ENCODE data around the gene VPS35. TPM values are rescaled to one million over a fixed set of nuclear protein-coding genes. Genes with fewer than 3 reads are reported as not detected.

Gene VPS35
- total RNA-seq, 1 experiment from 2014 or later, result 70.4 TPM

- Histone ChIP-seq H3K27ac (ENCODE audit: insufficient read length, low read depth, low read length) (no peak overlapping the region), H3K4me1 (ENCODE audit: insufficient read depth, low read length) (no peaks in the 10 kb centered on the region), H4K20me1 (ENCODE audit: control insufficient read depth, insufficient read depth, insufficient read length) (no peaks in the 10 kb centered on the region), H3K56ac (ENCODE audit: insufficient read length, low read depth, low read length) (no peak overlapping the region), H3K23ac (ENCODE audit: insufficient read length, low read depth, low read length) (no peak overlapping the region), H3K79me1 (ENCODE audit: insufficient read depth, low read depth, low read length, poor library complexity, severe bottlenecking) (no peaks in the 10 kb centered on the region), H2AFZ (ENCODE audit: low read length) (no peak overlapping the region), H3T11ph (ENCODE audit: low read length) (no peak overlapping the region), H4K5ac (ENCODE audit: insufficient read length, low read depth, low read length) (no peak overlapping the region), H2BK12ac (ENCODE audit: insufficient read length, low read depth, low read length) (no peak overlapping the region), H3K23me2 (ENCODE audit: insufficient read length, low read depth, low read length, poor library complexity, severe bottlenecking) (no peaks in the 10 kb centered on the region), H4K91ac (ENCODE audit: insufficient read length, low read depth, low read length) (no peak overlapping the region), H2BK120ac (ENCODE audit: low read depth, low read length, poor library complexity, severe bottlenecking) (no peak overlapping the region), H3K4me2 (ENCODE audit: insufficient read depth, insufficient read length, low read length) (no peak overlapping the region), H3K14ac (ENCODE audit: insufficient read depth, low read length) (no peak overlapping the region), H2BK5ac (ENCODE audit: insufficient read length, low read length) (no peak overlapping the region), H3K9ac (ENCODE audit: extremely low read depth, insufficient read length, low read length) (no peak overlapping the region), H2AK5ac (ENCODE audit: insufficient read length, low read length) (no peak overlapping the region), H3K9me3 (ENCODE audit: control insufficient read depth, low read depth, low read length) (no peaks in the 10 kb centered on the region), H3K4ac (ENCODE audit: low read depth, low read length) (no peak overlapping the region), H3K79me2 (ENCODE audit: insufficient read depth, low read length) (no peaks in the 10 kb centered on the region), H2BK20ac (ENCODE audit: low read depth, low read length, poor library complexity, severe bottlenecking) (no peak overlapping the region), H4K8ac (replicated peaks; ENCODE audit: insufficient read length, low read depth, low read length) (no peak overlapping the region), H3K18ac (ENCODE audit: insufficient read length, low read depth, low read length) (no peak overlapping the region), H2BK15ac (ENCODE audit: low read depth, low read length) (no peak overlapping the region), H3K27me3 (ENCODE audit: insufficient read depth, low read length) (no peaks in the 10 kb centered on the region)
- no peaks in the 10 kb centered on the region for H3K27me3 Mint-ChIP-seq (ENCODE audit: low read depth)
- peak overlapping the region in 1 of 3 experiments; percentile 92; a peak in 1 of 7 replicates for H3K27ac Mint-ChIP-seq
- H3K36me3 Mint-ChIP-seq (ENCODE audit: insufficient read depth in 1 of 3, low read depth in 3 of 3), result no peaks in the 10 kb centered on the region; a peak in 1 of 7 replicates
- peaks cover 0 to 3% of the 10 kb centered on the region in 2 experiments; a peak in 1 of 4 replicates for H3K4me1 Mint-ChIP-seq
- no CpG with 5 or more reads among the region's 17 CpGs for WGBS (ENCODE audit: extremely low coverage, insufficient read length, low lambda C conversion rate)
- H3K9me3 Mint-ChIP-seq, result no peaks in the 10 kb centered on the region; a peak in 3 of 5 replicates
- no peak for DNase-seq
- no peak overlapping the region for H3K4me3 Mint-ChIP-seq
- no peak for TF ChIP-seq CTCF (conservative IDR thresholded peaks at IDR 0.05)
Observed at GRCh38 chr16:46730801-46731690, 42.1 kb upstream of the VPS35 start.
